ENCODE measurements around the gene SLAIN2.

SLAIN2 gene

DNA sequence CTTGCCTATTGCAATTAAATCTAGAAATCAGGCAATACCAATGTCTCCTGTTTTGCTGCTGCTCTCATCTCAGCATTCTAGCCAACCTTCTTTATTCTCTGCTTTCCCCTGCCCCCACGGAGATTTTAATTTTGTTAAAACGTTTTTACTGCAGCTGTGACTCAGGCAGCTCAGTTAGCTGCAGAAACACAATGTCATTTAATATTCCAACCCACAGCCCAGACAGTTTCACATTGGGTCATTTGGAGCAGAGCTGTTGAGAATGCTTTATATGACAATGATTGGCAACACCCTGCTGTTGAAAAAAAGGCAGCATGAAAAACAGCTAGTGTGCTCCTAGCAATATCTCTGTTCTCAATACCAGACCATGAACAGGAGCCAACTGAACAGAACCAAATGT, 129.2 kb downstream of the SLAIN2 start:
- TF ChIP-seq CTCF (IDR thresholded peaks at IDR 0.05), result no peak

GRCh38 chr4:48472794-48473193, 131.5 kb downstream of the SLAIN2 start:
- no peak for TF ChIP-seq CTCF (IDR thresholded peaks at IDR 0.05)

DNA sequence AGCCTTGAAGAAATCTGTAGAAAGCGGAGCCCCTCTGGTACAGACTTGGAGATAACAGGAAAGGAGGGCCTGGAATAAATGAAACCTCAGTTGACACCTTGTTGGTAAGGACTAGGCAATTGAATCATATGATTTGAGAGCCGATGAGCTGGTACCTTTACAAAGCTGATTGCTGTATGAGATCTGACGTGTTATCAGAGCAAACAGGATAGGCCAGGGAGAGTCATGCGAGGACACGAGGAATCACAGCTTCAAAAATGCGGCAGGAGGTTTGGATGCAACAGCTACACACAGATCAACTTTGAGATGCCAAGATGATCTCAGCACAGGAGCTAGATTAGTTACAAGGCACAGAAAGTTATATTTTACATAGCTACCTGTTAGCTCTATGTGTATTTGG, 134.4 kb downstream of the SLAIN2 start:
- no peak for TF ChIP-seq CTCF (IDR thresholded peaks at IDR 0.05)
